KOPT-K1 (cell line): ENCODE results near the gene METTL26.

Experiments used
- H3K27ac ChIP-seq: fragments of 200-600 bp; sonication (generic); 2 replicates; pipeline ENCODE4 v1.5.1; 2016; ENCODE audit warnings: antibody characterized with exemption, mild to moderate bottlenecking, low read depth, low read length; ENCODE audit not compliant: poor library complexity, severe bottlenecking
- H3K36me3 ChIP-seq: fragments of 200-600 bp; sonication (generic); 2 replicates; pipeline ENCODE4 v1.5.1; 2017; ENCODE audit warnings: antibody characterized with exemption, mild to moderate bottlenecking, low read length, moderate library complexity; ENCODE audit not compliant: insufficient read depth
- H3K9me3 ChIP-seq: fragments of 200-600 bp; sonication (generic); 2 replicates; pipeline ENCODE4 v1.5.1; 2017; ENCODE audit warnings: antibody characterized with exemption, low read length, mild to moderate bottlenecking; ENCODE audit not compliant: insufficient read depth, poor library complexity, severe bottlenecking

METTL26 gene

GRCh38 chr16:636206-637080 is at the start of gene METTL26:
METTL26 (minus strand) TSS chr16:636305; CDS start chr16:636290, 15 bp downstream.
- peak within 1 kb of the TSS; percentile 79 for H3K27ac ChIP-seq
- H3K36me3 ChIP-seq, result peaks cover 16% of the 10 kb centered on the region; the same call in 1 of the 2 replicates

GRCh38 chr16:684961-685696 is 49.0 kb upstream of the METTL26 start:
- Histone ChIP-seq H3K36me3 (peaks cover 48% of the 10 kb centered on the region), H3K27ac (no peak overlapping the region), H3K9me3 (no peaks in the 10 kb centered on the region)

More at GRCh38 chr16:636206-637080, at the start of gene METTL26:
- H3K9me3 ChIP-seq, result no peaks in the 10 kb centered on the region

GRCh38 chr16:684071-684794 is 48.1 kb upstream of the METTL26 start, which contains the start of gene JMJD8:
JMJD8 (minus strand) TSS chr16:684334; CDS start chr16:684319, 15 bp downstream.
- no peaks in the 10 kb centered on the region for H3K9me3 ChIP-seq
- H3K36me3 ChIP-seq, result peaks cover 48% of the 10 kb centered on the region
- peak within 1 kb of the TSS; percentile 71 for H3K27ac ChIP-seq

- Histone ChIP-seq H3K27ac (peak overlapping the region; percentile 71), H3K36me3 (peaks cover 48% of the 10 kb centered on the region)
Observed at GRCh38 chr16:683396-684070, 47.4 kb upstream of the METTL26 start.

GRCh38 chr16:682493-683395 is 46.6 kb upstream of the METTL26 start:
- Histone ChIP-seq H3K9me3 (no peaks in the 10 kb centered on the region), H3K36me3 (peaks cover 48% of the 10 kb centered on the region), H3K27ac (no peak overlapping the region)

More at GRCh38 chr16:683396-684070, 47.4 kb upstream of the METTL26 start:
- no peaks in the 10 kb centered on the region for H3K9me3 ChIP-seq

- Histone ChIP-seq H3K9me3 (no peaks in the 10 kb centered on the region), H3K36me3 (peaks cover 45% of the 10 kb centered on the region), H3K27ac (no peak overlapping the region)
Observed at GRCh38 chr16:681746-682427, 45.8 kb upstream of the METTL26 start.

- H3K27ac ChIP-seq, result peak overlapping the region; percentile 72
- no peaks in the 10 kb centered on the region for H3K9me3 ChIP-seq
- H3K36me3 ChIP-seq, result peaks cover 41% of the 10 kb centered on the region
Observed at GRCh38 chr16:680967-681745, 45.1 kb upstream of the METTL26 start.

GRCh38 chr16:680625-680945 is 44.5 kb upstream of the METTL26 start:
- Histone ChIP-seq H3K9me3 (no peaks in the 10 kb centered on the region), H3K27ac (peak overlapping the region; percentile 72), H3K36me3 (peaks cover 35% of the 10 kb centered on the region)

- peak within 1 kb of the TSS; percentile 72 for H3K27ac ChIP-seq
- no peaks in the 10 kb centered on the region for H3K9me3 ChIP-seq
- peaks cover 30% of the 10 kb centered on the region for H3K36me3 ChIP-seq
Observed at GRCh38 chr16:679814-680624, 43.9 kb upstream of the METTL26 start, which contains the start of gene STUB1. STUB1 (plus strand) TSS chr16:680410; CDS start chr16:680526, 116 bp downstream.

- no peak overlapping the region for H3K27ac ChIP-seq
- peaks cover 39% of the 10 kb centered on the region for H3K36me3 ChIP-seq
- no peaks in the 10 kb centered on the region for H3K9me3 ChIP-seq
Observed at GRCh38 chr16:678858-679813, 43.0 kb upstream of the METTL26 start.

GRCh38 chr16:678209-678857 is 42.2 kb upstream of the METTL26 start:
- peaks cover 46% of the 10 kb centered on the region for H3K36me3 ChIP-seq
- no peaks in the 10 kb centered on the region for H3K9me3 ChIP-seq
- no peak overlapping the region for H3K27ac ChIP-seq
